HS-5 (cell line): ENCODE measurements around the gene SLC2A4.

Experiments
- DNase-seq: peaks from one replicate; pipeline ENCODE4 v3.0.0-alpha.2; 2012; ENCODE audit warnings: low read depth

Gene SLC2A4

DNA sequence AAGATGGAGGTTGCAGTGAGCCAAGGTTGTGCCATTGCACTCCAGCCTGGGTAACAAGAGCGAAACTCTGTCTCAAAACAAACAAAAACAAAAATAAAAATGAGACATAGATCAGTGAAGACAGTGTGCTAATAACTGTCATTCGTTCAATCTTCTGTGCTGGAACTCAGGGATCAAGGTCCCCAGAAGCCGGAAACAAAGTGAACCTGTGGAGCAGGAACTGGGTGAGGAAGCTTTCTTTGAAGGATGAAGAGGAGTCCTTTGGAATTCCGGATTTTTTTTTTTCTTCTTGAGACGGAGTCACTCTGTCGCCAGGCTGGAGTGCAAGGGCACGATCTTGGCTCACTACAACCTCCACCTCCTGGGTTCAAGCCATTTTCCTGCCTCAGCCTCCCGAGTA lies 2.1 kb upstream of the SLC2A4 start:
- no peak for DNase-seq

DNA sequence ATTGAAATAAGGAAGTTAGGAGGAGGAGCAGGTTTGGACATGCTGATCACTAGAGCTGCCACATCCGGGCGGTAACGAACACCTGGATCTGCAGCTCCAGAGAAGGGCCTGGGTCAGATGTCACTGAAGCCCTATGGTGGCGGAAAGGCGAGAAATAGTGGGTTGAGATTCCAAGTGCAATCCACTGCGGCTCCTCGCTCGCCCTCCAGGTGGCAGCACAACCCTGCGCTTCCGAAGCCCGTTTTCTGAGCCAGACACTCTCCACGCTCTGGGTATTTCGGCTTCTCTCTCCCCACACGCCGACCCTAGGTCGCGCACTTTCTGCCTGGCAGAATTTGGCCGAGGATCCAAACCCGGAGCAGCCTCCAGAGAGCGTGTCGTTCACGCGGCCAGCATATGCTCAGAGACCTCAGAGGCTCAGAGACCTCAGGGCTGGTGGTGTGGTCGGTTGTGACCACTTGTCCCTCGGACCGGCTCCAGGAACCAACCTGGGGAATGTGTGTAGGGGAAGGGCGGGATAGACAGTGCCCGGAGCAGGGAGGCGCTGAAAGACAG lies 922 bp upstream of the SLC2A4 start:
- peak; percentile 50 for DNase-seq

DNA sequence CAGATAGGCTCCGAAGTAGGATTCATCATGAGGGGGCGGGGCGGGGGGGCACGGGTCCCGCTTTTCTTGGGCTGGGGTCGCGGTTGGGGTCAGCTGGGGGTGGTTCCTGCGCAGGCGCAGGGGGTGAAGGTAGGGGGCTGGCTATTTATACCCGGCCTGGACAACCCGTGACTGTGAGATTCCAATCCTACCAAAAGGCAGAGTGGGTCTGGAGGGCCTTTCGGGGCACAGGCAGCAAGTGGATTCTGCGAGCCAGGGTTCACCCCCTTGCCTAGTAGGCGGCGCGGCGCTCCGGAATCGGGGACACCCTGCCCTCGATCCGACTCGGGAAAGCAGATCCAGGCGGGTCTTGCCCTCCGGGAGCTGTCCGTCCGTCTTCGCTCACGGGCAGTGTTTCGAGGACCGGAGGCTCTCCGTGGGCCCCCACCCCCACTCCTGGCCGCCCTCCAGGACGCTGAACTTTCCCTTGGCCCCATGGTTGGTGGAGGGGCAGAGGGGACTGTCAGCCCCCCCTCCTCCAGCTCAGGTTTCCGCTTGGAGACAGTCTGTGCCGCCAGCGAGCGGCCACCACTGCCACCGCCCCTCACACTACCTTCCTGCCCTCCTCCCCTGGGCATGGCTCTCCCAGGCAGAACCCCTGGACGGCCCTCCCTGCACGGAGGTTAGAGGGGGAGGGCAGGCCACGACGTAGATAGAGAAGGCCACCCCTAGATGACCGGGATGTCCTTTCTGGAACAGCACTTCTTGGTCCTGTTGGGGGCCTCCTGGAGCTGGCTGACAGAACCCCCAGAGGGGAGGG lies 634 bp downstream of the SLC2A4 start:
- DNase-seq = no peak

- DNase-seq = no peak
Measured at GRCh38 chr17:7282752-7283321, 1.3 kb downstream of the SLC2A4 start.

- DNase-seq = no peak
Measured at GRCh38 chr17:7283471-7284216, 2.1 kb downstream of the SLC2A4 start.

DNA sequence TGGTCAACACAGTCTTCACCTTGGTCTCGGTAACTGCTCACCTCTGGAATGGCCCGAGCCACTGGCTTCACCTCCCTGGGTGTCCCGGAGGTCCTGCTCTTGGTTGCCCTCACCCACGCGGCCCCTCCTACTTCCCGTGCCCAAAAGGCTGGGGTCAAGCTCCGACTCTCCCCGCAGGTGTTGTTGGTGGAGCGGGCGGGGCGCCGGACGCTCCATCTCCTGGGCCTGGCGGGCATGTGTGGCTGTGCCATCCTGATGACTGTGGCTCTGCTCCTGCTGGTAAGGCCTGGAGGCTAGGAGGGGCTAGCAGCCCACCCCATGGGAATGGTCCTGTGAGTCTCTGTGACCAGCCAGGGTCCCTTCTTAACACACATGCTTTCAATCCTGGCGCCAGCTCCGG lies 3.4 kb downstream of the SLC2A4 start:
- no peak for DNase-seq

DNA sequence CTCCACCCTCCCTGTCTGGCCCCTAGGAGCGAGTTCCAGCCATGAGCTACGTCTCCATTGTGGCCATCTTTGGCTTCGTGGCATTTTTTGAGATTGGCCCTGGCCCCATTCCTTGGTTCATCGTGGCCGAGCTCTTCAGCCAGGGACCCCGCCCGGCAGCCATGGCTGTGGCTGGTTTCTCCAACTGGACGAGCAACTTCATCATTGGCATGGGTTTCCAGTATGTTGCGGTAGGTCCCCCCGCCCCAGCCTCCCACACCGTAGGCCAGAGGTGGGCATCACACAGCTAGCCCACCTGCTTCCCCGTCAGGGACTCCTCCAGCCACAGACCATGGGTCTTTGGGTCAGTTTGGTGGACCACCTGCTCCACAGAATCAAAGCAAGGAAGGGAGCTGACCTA lies 4.2 kb downstream of the SLC2A4 start:
- DNase-seq = no peak

DNA sequence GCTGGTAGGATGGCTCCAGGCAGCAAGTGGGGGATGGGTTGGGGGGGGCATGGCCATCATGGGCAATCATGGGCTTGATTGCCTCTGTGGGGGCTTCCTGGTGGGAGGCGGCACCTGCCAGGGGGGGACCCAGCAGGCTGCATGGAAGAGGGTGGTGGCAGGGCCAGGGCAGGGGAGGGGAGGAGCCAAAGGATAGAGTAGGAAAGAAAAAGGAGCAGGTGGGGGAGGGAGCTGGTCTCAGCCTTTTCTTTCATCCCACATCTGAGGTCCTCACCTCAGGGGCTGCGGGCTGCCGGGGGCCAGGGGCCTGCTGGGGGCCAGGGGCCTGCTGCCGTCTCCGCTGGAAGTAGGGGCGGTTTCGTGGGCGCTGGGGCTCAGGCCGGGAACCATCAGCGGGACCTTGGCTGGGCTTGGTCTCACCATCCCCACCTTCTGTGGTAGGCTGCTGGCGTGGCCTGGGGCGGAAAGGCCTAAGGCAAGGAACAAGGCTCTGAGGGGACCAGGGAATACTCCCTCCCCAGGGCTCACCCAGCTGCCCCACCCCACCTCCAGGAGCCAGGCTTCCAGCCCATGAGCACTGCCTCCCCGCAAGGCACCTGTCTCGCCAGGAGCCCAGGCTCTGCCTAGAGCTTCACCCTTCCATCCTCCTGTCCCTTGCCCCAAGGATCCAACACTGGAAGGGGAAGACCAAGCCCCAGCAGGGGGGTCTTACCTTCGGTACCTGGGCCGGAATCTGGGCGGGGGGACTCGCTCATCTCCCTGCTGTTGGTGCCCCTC lies 7.9 kb downstream of the SLC2A4 start:
- no peak for DNase-seq

DNA sequence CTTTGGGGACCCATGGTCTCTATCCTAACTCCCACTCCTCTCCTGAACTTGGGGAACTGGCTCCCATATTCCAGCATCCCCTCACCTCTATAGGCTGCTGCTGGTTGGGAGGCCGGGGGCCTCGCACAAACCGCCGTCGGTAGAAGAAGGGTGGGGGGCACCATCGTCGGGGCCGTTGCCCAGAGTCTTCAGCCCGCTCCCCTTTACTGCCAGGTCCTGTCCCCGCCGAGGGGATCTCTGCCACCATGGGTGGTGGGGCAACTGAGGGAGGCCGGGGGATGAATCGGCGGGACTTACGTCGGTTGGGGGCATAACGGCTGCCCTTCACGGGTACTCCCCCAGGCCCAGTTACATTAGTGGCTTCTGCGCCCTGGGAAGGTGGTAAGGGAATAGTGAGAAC lies 8.6 kb downstream of the SLC2A4 start:
- DNase-seq = no peak

DNA sequence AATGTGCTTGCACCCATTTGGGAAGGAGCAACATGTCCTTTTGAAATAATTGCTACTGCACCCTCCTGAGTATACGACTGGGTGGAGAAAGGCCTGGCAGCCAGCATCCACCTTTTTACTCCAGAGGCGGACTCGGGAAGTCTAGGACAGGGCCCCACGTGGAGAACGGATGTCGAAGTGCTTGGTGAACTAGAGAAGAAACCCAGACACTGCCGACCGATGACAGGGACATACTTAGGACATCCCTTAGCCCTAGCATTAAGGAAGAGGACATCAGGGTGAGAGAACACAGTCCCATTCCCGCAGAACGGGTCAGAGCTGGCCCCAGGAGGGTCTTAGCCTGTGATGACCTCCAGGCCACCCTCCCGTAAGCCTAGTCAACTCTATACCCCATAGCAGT lies 9.2 kb downstream of the SLC2A4 start:
- no peak for DNase-seq

GRCh38 chr17:7292194-7292593 lies 10.7 kb downstream of the SLC2A4 start:
- DNase-seq = no peak

DNA sequence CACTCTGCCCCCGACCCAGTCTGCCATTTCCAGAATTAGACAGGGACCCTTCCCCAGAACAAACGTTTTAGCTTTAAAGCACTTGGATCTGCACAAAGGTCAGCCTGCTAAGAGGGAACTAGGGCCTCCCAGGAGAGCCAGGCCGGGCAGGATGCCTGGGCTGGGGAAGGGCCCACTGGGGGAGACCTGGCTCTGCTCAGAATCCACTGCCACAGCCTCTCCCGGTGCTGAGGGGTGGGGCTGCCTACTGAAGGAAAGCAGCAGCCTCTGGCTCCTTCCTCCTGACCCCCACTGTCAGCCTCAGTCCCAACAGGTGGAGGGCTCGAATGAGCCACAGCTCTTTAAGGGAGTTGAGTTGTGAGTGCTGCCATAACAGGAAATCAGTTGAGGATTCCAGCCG lies 11.2 kb downstream of the SLC2A4 start:
- no peak for DNase-seq

- no peak for DNase-seq
Measured at GRCh38 chr17:7293159-7293558, 11.6 kb downstream of the SLC2A4 start.

DNA sequence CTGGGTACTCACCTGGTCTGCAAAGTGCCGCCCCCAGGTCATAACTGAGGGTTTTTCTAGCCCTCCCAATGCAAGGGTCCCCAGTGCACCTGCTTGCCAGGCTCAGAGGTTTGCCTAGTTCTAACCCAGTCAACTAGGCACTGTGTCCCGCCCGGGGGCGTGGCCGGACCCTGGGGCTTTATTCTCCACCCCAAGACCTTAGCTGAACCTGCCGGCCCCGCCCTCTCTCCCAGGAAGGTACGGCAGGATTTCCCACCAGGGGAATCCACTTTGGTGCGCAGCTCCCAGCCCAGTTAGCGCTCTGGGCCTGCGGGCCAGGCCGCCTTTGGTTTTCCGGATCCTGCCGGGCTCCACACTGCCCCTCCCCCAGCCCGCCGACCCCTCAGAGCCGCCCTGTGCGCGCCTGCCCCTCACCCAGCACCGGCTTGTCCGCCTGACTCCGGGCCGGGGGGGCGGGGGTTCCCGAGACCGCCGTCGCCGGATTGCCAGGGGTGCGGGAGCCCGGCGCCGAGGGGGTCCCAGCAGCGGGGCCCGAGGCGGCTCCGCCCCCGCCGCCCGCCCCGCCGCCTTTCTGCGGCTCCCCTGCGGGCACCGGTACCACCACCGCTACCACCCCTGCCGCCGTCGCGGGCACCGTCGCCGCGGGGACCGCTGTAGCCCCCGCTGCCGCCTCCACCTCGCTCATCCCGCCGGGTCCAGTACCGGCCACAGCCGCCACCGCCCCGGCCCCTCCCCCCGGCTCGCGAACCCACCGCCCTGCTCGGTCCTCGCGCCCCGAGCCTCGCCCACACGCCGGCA lies 12.5 kb downstream of the SLC2A4 start:
- DNase-seq = no peak

DNA sequence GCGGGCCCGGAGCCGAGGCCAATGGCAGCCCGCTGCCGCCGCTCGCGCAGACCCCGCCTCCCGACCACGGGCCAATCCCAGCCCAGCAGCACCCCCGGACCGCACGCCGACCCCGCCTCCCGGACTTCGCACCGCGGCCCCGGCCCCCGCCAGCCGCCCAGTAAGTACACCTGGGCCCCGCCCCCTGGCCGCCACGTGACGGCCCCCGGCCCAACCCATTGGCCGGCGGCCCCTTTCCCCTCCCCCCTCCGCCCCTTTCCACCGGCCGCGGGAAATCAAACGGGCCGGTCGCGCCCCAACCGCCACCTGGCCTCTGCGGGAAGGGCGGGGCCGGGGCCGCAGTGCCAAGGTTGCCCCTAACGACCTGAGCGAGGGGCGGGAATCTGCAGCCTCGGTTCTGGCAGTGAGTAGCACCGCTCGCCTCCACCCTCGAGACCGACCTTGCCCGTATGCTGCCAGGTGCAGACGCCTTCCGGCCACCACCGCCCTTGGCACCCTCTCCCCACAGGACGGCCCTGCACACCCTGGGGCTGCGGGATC lies 13.2 kb downstream of the SLC2A4 start, which contains the start of gene YBX2:
Gene YBX2, minus strand, starts transcription at position 26 of the 540 bp plus-strand sequence. CDS start 139 bp downstream, outside the sequence.
- no peak for DNase-seq

DNA sequence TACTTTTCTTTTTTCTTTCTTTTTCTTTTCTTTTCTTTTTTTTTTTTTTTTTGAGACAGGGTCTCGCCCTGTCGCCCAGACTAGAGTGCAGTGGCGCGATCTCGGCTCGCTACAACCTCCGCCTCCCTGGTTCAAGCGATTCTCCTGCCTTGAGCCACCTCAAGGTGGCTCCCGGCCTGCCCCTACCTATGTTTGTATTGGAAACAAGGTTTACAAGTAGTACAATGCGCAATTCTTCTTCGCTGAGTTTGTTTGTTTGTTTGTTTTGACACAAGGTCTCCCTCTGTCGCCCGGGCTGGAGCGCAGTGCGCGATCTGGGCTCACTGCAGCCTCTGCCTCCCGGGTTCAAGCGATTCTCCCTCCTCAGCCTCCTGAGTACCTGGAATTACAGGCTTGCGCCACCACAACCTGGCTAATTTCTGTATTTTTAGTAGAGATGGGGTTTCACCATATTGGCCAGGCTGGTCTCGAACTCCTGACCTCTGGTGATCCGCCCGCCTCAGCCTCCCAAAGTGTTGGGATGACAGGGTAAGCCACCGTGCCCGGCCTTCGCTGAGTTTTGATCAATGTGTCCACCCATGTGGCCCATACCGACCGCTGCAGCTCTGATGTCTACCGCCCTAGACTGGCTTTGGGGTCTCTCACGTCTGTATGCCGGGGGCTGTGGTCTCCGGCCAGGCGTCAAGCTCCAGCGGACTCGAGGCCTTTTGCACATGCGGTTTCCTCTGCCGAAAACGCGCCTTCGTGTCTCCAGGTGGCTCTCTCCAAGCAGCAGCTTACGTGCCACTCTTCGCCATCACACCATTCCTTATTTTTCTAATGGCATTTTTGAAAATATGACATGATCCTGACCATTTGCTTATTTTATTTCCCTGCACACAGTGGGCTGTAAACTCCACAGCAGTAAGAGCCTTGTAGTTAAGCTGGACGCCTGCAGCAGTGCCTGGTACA lies 14.0 kb downstream of the SLC2A4 start:
- no peak for DNase-seq

- DNase-seq = no peak
Measured at GRCh38 chr17:7296189-7296861, 14.8 kb downstream of the SLC2A4 start.

- DNase-seq = no peak
Measured at GRCh38 chr17:7304179-7304578, 22.7 kb downstream of the SLC2A4 start.
